Sigmoid colon (tissue), 7 donors: ENCODE data around the gene TLE7. TPM values are rescaled to one million over a fixed set of nuclear protein-coding genes. Genes with fewer than 3 reads are reported as not detected.

Experiments used
- DNase-seq: peaks from one replicate; pipeline ENCODE4 v3.0.0-alpha.2; 2019
- H3K27ac ChIP-seq, 4 donors: fragments of 200-600 bp; sonication (generic); one replicate each; pipeline ENCODE4 v1.5.1; 2016 to 2019; ENCODE audit warnings: mild to moderate bottlenecking in 1 of 4
- H3K27me3 ChIP-seq, 3 donors: fragments of 200-600 bp; sonication (generic); one replicate each; pipeline ENCODE4 v1.5.1; 2019; ENCODE audit warnings: mild to moderate bottlenecking in 1 of 3
- H3K36me3 ChIP-seq, 4 donors: fragments of 200-600 bp; sonication (generic); one replicate each; pipeline ENCODE4 v1.5.1; 2016 to 2019
- H3K4me1 ChIP-seq, 4 donors: fragments of 200-600 bp; sonication (generic); one replicate each; pipeline ENCODE4 v1.5.1; 2017 to 2019
- H3K4me3 ChIP-seq, 4 donors: fragments of 200-600 bp; sonication (generic); one replicate each; pipeline ENCODE4 v1.5.1; 2017 to 2019; ENCODE audit warnings: mild to moderate bottlenecking in 2 of 4, moderate library complexity in 1 of 4
- H3K9me3 ChIP-seq, 4 donors: fragments of 200-600 bp in 3 of 4; sonication (generic) in 3 of 4; one replicate each; pipeline versions ENCODE4 v1.5.1 to v1.6.1; 2013 to 2019
- CTCF ChIP-seq, 4 experiments: fragments of 450-650 bp in 3 of 4; fragments of 200-600 bp in 1 of 4; IDR thresholded peaks; one replicate each; pipeline ENCODE4 v1.5.1; 2016 to 2019; ENCODE audit warnings: antibody characterized with exemption in 4 of 4, mild to moderate bottlenecking in 3 of 4, moderate library complexity in 2 of 4
- EP300 ChIP-seq, 4 donors: sonication (generic); formaldehyde crosslinking; IDR thresholded peaks; one replicate each; pipeline ENCODE4 v1.6.1; 2017; ENCODE audit warnings: antibody characterized with exemption in 4 of 4
- POLR2A ChIP-seq, 2 donors: fragments of 450-650 bp; IDR thresholded peaks; one replicate each; pipeline ENCODE4 v1.6.1; 2016; ENCODE audit warnings: antibody characterized with exemption in 2 of 2, mild to moderate bottlenecking in 2 of 2, moderate library complexity in 2 of 2
- POLR2AphosphoS5 ChIP-seq, 4 donors: sonication (generic); formaldehyde crosslinking; IDR thresholded peaks; one replicate each; pipeline ENCODE4 v1.6.1; 2017; ENCODE audit warnings: antibody characterized with exemption in 4 of 4
- WGBS, 2 donors: extraction: QIAGEN DNeasy Blood & Tissue Kit; methylation state at CpG; one replicate each; pipeline ENCODE4 v1.1.7; 2013; 5-methylcytosine and 5-hydroxymethylcytosine counted together
- intact Hi-C: fragments of 100-400 bp; cut with DNase I; formaldehyde crosslinking; loops from one replicate; pipeline ENCODE4 v1.15.1; 2023
- polyA plus RNA-seq, 3 donors: library from polyadenylated mRNA; stranded (reverse); fragments of 200-250 nt; gene quantifications; one replicate each; pipeline ENCODE4 v1.2.3, GENCODE V29; 2013
- total RNA-seq, 4 donors: library from RNA; depleted of rRNA; stranded (reverse); fragments of >200 nt; gene quantifications; one replicate each; pipeline ENCODE4 v1.1.0, GENCODE V29; 2016
- donor health status: healthy with polysubstance abuse.
- donor health status: Bipolar disorder and iron deficiency.
- donor health status: healthy.

TLE7 gene
- total and polyA plus RNA-seq, 7 donors, result not detected

GRCh38 chr16:71426069-71426879 lies 15.6 kb downstream of the TLE7 start:
- Histone ChIP-seq H3K9me3 (no peaks in the 10 kb centered on the region), H3K36me3 (no peaks in the 10 kb centered on the region), H3K4me3 (no peak overlapping the region), H3K27me3 (peaks cover 0 to 42% (median 20%) of the 10 kb centered on the region in 3 donors), H3K4me1 (no peaks in the 10 kb centered on the region), H3K27ac (no peak overlapping the region)
- no peak for DNase-seq
- no peak for TF ChIP-seq CTCF (IDR thresholded peaks at IDR 0.05)
- no peak for TF ChIP-seq POLR2A (IDR thresholded peaks at IDR 0.05)
- no peak for TF ChIP-seq EP300 (IDR thresholded peaks at IDR 0.05)
- no peak for TF ChIP-seq POLR2AphosphoS5 (IDR thresholded peaks at IDR 0.05)
- WGBS, 2 donors, result 3 to 8% methylated on average over 48 of the region's 48 CpGs
- intact Hi-C loops, result no loop called here

GRCh38 chr16:71425746-71426068 lies 16.1 kb downstream of the TLE7 start:
- TF ChIP-seq POLR2A (IDR thresholded peaks at IDR 0.05) (no peak), CTCF (IDR thresholded peaks at IDR 0.05) (no peak), EP300 (IDR thresholded peaks at IDR 0.05) (no peak), POLR2AphosphoS5 (IDR thresholded peaks at IDR 0.05) (no peak)
- Histone ChIP-seq H3K36me3 (no peaks in the 10 kb centered on the region), H3K27me3 (peaks cover 0 to 42% (median 20%) of the 10 kb centered on the region in 3 donors), H3K27ac (no peak overlapping the region), H3K4me3 (no peak overlapping the region), H3K9me3 (no peaks in the 10 kb centered on the region), H3K4me1 (no peaks in the 10 kb centered on the region)
- WGBS, 2 donors, result 8 to 21% methylated on average over 18 of the region's 18 CpGs
- DNase-seq, result no peak
- intact Hi-C loops, result no loop called here

DNA sequence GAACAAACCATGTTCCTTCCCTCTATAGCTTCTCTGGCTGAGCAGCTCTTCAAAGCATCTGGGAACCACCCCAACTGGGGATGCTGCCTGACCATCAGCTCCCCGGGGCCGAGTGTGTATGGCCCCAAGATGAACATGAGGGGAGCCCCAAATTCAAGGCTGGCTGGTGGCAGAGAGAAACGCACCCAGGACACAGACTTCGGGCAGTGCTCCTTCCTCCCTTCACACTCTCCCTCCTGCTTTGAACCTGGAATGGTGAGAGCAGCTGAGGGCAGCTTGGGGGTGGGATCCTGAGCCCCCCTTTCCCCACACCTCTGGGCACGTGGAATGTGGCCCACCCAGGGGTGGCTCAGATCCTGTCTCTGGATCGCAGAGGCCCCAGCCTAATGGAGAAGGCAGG lies 17.2 kb downstream of the TLE7 start:
- H3K4me1 ChIP-seq, result no peaks in the 10 kb centered on the region
- WGBS, 2 donors, result 66 to 76% methylated on average over 6 of the region's 6 CpGs
- H3K9me3 ChIP-seq, result no peaks in the 10 kb centered on the region
- no peaks in the 10 kb centered on the region for H3K36me3 ChIP-seq
- no peak overlapping the region for H3K27ac ChIP-seq
- no peak overlapping the region for H3K4me3 ChIP-seq
- H3K27me3 ChIP-seq, result peaks cover 0 to 42% (median 20%) of the 10 kb centered on the region in 3 donors
- no peak for TF ChIP-seq EP300 (IDR thresholded peaks at IDR 0.05)
- no peak for TF ChIP-seq POLR2A (IDR thresholded peaks at IDR 0.05)
- no peak for TF ChIP-seq POLR2AphosphoS5 (IDR thresholded peaks at IDR 0.05)
- no peak for TF ChIP-seq CTCF (IDR thresholded peaks at IDR 0.05)
- no peak for DNase-seq
- intact Hi-C loops, result no loop called here

DNA sequence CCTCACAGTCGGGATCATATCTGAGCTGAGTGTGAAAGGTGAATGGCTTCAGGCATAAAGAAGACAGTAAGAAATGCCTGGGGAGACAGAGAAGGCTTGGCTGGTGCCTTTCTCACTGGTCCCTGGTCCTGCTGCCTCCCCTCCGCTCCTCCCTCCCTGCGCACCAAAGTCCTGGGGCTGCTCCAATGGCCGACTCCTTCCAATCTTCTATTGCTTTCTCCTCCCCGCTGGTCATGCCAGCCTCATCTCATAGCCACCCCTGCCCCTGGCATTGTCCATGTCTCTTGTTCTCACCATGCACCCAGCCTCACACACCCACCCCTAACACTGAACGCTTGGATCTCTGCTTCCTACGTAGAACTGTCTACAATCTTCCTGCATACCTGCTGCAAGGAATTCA lies 18.0 kb downstream of the TLE7 start:
- TF ChIP-seq POLR2AphosphoS5 (IDR thresholded peaks at IDR 0.05) (no peak), EP300 (IDR thresholded peaks at IDR 0.05) (no peak), CTCF (IDR thresholded peaks at IDR 0.05) (no peak), POLR2A (IDR thresholded peaks at IDR 0.05) (no peak)
- peaks cover 0 to 42% (median 20%) of the 10 kb centered on the region in 3 donors for H3K27me3 ChIP-seq
- DNase-seq, result no peak

More for the DNA sequence above, 18.0 kb downstream of the TLE7 start:
- H3K36me3 ChIP-seq, result no peaks in the 10 kb centered on the region
- H3K9me3 ChIP-seq, result no peaks in the 10 kb centered on the region
- intact Hi-C loops, result no loop called here
- WGBS, 2 donors, result 76 to 87% methylated on average over 7 of the region's 7 CpGs
- H3K27ac ChIP-seq, result no peak overlapping the region
- no peak overlapping the region for H3K4me3 ChIP-seq
- no peaks in the 10 kb centered on the region for H3K4me1 ChIP-seq
